NCI-H345 treated with DMSO at 0.1 percent for 48 hours (cell line): ENCODE results near the gene TRIL.

Experiments used
- DNase-seq: peaks from one replicate; lab custom pipeline; 2025; ENCODE audit not compliant: unreplicated experiment; lab: John Stamatoyannopoulos, UW

The TRIL gene, protein sequence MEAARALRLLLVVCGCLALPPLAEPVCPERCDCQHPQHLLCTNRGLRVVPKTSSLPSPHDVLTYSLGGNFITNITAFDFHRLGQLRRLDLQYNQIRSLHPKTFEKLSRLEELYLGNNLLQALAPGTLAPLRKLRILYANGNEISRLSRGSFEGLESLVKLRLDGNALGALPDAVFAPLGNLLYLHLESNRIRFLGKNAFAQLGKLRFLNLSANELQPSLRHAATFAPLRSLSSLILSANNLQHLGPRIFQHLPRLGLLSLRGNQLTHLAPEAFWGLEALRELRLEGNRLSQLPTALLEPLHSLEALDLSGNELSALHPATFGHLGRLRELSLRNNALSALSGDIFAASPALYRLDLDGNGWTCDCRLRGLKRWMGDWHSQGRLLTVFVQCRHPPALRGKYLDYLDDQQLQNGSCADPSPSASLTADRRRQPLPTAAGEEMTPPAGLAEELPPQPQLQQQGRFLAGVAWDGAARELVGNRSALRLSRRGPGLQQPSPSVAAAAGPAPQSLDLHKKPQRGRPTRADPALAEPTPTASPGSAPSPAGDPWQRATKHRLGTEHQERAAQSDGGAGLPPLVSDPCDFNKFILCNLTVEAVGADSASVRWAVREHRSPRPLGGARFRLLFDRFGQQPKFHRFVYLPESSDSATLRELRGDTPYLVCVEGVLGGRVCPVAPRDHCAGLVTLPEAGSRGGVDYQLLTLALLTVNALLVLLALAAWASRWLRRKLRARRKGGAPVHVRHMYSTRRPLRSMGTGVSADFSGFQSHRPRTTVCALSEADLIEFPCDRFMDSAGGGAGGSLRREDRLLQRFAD

DNA sequence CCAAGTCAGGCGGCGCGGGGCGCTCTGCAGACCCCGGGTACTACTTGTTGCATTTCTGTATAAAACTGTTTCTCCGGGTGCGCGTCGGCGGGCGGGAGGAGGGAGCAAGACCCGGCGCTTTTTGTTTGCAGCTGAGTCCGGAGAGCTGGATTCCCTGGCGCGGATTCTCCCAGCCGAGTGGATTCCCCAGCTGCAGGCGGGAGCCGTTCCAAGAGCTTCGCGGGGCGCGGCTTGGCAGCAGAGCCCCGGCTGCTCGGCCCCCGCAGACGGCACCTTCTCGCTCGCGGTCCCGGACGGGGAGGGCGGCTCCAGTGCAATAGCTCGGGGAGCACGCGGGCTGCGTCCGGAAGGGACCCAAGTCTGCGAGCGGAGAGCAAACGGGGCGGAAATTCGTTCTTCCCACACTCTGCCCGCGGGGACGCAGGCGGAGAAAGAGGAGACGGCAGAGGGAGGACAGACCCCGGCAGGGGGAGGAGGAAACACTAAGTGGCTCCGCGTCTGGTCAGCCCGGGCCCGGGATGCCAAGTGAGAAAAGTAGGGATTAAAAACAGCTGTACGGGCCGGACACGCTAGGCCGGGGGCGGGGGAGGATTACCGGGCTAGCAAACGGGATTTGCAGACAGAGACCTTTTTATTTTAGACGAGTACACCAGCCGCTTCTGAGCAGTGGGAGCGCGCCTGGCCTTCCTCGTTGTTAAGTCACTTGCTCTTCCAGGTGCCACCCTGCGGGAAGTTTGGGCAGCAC, at the start of gene TRIL:
TRIL (minus strand) TSS at position 96 of the 745 bp plus-strand sequence. CDS start 284 bp downstream, outside the sequence.
- no peak for DNase-seq

DNA sequence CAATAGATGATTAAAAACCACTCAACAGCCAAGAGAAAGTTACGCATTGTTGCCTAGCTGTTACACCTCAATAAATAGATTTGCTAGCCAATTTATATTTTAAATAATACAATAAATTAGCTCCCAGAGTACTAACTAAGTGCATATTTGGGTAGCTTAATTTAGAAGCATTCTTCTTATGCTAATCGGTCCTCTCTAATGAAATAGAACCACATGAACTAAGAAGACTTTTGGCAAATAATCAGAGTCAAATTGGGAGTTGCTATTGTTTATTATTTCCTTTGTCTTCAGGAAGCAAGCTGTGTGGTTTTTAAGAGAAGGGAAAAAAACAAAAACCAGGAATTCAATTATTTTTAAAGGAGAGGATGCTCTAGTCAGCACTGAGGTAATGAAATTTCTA, 49.0 kb upstream of the TRIL start:
- no peak for DNase-seq

DNA sequence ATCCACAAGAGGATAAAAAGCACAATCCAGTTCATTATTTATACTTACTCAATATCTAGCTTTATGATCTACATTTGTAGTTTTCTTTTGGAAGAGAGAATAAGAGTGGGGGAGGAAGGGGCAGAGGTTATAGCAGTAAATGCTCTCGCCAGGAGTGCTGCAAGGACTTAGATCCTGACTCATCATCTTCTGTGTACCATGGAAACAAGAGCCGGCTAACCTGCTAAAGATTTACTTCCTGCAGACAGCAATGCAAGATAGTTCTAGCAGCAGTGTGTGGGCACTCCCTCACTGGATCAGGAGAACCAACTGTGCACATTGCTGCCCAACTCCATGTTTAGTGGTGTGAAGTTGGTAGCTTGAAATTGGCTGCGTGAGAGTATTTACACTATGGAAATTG, 47.7 kb upstream of the TRIL start:
- DNase-seq = no peak

DNA sequence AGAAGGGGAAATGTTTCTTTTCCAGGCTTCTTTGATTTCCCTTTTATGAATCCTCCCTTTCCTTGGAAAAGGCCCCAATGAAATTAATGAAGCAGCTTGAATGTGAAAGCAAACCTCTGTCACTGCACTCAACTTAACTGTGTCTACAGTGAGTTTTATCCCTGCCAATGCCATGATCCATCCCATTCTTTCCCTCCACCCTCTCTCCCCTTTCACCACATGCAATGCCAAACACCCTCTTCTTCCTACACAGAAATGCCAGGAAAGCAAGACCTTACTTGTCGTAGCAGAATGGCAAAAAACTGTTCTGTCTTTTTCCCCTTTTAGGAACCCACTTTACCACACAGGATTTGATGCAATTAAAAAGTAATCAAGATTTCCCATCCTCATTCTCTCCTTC, 47.3 kb upstream of the TRIL start:
- no peak for DNase-seq

DNA sequence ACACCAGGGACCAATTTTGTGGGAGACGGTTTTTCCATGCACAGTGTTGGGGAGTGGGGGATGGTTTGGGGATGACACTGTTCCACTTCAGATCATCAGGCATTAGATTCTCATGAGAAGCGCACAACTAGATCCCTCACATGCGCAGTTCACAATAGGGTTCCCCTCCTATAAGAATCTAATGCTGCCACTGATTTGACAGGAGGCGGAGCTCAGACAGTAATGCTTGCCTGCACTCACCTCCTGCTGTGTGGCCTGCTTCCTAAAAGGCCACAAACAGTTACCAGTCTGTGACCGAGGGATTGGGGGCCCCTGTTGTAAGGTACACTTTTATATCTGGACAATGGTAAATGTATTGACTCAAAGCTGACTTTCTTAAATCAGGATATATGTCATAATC, 45.6 kb upstream of the TRIL start:
- no peak for DNase-seq

DNA sequence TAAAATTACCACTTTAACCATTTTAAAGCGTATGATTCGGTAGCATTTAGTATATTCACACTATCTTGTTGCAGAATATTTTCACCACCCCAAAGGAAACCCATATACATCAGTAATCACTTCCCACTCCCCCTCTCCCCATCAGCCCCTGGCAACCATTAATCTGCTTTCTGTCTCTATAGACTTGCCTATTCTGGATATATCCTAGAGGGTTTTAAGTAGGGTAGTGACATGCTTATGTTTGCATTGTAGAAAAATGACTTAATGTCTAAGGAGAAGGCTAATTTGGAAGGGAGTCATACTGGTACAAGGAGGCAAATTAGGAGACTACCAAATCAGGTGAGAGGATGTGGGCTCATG, 42.6 kb upstream of the TRIL start:
- DNase-seq = no peak

DNA sequence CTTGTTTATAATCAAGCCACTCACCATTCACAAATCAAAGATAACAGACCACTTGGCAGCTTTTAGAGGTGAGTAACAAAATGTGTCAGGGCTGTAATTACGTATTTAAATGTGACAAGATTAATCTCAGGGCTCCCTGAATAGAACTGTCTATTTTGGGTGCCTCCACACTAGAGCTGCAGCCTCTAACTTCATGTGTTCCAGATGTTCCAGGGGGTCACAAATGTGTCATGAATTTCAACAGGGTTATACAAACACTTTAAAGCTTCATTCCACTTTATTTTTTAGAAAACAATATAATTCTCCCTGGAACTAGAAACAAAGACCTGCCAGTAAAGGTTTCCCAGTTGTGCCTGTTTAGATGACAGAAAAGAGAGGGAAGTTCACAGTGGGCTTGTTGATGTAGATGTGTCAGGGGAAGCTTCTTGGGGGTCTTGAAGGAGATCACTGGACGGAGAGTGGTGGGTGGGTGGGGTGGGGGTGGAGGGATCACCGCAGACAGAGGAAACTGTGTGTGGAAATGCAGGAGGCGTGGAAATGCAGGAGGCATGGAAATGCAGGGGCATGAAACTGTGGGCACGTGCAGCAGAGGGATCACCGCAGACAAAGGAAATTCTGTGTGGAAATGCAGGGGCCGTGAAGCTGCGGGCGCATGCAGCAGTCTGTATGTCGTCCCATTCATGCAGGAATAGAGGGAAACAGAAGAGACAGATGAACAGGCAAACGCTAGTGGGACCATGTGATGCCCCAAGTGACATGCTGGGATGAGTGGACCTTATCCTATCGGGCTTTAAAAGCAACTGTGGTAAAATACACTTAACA, 42.0 kb upstream of the TRIL start:
- DNase-seq = no peak

DNA sequence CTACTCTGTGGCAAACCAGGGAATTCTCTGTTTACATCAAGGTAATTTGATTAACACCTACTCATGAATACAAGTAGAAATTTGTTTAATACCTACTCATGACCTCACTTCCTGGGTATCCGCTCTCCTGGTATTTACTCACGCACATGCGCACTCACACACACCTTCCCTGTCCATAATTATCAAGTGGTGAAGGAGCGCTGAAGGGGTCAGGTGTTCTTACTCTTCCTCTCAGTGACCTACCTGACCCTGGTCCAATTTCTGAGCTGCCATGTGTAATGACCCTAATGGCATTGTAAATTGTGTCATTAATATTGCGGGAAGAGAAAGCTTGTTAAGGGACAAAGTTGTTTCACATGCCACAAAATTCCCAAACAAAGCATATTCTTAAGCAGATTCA, 41.3 kb upstream of the TRIL start:
- no peak for DNase-seq

DNA sequence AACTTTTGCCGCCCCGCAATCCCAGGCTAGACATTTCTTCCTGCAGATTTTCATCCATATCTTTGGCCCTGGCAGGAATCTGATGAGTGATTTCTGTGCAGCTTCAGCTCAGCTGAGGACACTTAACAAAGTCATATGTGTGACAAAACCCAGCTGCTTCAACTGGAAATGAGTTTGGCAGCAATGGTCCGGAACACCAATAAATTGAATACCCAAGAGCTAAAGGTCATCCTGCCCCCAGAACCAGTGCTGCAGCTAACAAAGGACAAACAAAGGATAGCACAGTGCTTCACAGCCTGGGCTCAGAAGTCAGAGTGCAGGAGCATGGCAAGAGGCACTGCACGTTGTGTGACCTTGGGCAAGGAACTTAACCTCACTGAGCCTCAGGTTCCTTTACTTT, 40.0 kb upstream of the TRIL start:
- DNase-seq = no peak

DNA sequence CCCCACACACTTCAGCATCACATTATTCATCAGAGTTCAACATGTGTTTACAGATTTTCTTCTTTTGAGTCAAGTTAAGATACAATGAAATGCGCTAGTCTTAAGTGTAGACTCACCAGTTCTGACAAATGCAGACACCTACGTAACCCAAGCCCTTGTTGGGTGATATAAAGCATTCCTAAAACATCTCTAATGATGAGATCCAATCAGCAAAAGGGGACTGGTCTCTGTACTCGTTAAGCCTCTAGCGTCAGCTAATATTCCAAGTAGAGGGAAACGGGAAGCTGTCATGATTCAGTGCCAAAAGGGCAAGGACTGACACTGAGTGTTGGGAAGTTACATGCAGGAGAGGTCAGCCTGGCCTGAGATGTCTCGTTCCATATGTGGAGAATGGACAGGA, 38.7 kb upstream of the TRIL start:
- no peak for DNase-seq

DNA sequence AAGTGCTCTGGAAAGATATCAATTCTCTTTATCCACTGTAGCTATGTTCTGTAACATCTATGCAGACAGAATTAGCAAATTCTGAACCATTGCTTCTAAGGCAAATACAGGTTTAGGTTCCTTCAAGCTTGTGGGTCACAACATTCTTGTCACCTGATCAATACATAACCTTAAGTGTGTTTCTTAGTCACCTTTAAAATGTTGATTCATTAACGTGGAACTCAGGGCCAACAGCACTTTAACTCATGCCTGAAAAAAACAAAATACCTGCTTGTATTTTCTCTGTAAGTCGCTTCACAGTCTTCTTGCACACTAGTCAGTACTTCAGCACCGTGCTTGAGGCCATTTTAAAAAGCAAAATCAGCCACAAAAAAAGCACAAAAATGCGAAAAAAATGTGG, 35.2 kb upstream of the TRIL start:
- no peak for DNase-seq

DNA sequence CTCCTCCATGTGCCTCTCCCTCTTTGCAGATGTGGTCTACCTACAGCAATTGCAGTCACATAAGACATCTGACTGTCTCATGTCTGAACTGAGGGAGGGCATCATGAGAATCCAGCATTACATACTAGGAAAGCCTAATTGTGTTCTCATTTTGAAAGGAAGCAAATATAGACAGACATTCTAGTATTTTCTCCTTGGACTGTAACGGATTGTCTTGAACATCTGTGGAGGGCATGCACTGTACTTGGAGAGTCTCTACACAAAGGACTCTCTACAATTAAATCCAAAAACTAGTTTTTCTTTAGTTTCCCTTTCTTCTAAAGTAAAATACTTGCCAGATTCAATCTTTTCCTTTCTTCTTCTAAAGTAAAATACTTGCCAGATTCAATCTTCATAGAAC, 34.7 kb upstream of the TRIL start:
- DNase-seq = no peak

DNA sequence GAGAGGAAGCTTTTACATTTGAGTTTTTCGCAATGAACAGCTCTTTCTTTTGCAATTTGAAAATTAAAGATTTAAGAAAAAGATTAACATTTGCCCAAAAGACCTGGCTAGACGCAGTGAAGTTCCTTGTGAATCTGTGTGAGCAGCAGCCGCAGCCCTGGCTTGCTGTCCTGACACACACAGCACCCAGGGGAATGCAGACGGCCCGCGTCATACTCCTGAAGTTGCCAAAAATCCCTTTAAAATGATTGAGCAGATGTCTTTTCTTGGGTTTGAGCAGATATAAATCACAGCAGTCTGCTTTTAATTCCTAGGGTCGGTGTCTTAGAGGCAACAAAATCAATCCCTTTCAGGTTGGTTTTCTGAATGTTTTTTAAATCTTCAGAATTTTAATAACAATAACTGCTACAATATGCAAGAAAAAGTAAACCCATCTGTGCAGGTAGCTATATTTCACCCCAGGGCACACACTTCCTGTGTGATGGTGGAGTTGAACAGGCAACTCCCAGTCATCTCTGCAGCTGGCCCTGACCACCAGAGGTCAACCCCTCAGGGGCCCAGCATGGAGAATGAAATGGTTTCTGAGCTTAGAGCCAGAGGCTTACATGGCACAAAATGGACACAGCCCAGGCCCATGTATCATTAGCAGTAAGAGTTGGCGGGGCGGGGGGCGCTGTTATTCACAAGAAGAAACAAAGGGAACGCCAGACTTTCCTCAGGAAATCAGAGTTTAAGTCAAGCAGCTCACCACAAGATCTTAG, 32.2 kb upstream of the TRIL start:
- DNase-seq = no peak

DNA sequence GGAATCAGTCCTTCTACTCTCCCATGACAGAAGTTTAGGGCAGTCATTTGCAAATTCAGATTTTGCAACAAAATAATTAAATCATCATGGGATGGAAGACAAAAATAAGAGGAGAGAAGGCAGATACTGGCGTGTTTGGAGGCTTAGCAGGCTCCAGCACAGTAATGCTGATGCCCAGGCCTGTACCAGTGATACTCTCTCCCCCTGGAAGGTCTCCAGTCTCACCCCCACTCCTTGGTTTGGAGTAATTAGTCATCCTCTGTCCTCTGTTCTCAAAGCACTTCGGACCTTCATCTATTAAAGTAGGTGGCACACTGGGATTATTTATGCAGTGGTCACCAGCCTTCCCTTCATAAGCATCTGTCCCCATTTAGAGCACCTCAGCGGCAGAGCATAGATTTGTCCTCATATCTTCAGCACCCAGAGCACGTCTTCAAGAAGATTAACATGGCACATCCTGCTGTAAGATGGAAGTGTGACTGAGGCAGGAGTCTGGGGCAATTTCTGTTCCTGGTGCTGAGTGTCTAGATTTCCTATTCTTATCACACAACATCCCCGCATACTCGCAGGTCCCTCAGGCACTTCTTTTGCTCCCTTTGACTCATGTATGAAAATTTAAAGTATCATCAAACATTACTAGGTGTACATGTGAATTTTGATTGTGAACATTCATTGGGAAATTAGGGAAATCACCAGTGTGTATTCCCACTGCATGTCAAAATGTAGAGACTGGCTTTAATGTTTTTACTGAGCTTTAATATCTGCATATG, 31.3 kb upstream of the TRIL start:
- DNase-seq = no peak

DNA sequence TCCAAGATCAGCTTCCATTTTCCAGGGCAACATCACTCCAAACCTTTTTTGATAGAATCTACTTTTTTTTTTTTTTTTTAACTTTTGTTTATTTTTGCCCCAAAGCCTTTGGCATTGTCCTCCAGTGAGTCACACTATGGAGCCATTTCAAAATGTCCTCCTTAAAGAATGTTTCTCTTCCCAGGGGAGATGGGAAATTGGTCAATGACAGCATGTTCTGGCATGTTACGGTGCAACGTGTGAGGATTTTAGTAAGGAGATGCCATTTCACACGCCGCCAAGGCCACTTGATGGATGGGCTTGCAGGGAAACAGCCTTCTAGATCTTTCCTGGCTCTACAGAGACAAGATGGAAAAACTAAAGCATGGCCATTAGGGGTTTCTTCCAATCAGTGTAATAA, 30.7 kb upstream of the TRIL start:
- DNase-seq = no peak

DNA sequence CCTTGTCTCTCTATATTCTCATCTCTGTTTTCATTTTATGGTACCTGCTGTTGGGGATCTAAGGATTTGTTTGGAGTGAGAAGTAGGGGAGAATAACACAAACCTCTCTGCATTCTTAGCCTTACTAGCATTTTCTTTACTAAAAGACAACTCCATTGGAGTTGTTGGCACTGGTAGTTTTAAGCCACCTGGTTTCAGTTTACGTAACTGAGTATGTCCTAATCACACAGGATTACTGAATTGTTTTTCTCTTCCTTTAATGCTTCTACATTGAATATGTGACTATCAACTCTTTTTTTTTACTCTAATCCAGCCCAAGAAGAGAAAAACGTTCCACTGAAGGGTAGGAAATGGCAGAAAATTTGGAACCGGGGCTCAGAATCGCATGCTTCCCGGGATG, 30.0 kb upstream of the TRIL start:
- no peak for DNase-seq

DNA sequence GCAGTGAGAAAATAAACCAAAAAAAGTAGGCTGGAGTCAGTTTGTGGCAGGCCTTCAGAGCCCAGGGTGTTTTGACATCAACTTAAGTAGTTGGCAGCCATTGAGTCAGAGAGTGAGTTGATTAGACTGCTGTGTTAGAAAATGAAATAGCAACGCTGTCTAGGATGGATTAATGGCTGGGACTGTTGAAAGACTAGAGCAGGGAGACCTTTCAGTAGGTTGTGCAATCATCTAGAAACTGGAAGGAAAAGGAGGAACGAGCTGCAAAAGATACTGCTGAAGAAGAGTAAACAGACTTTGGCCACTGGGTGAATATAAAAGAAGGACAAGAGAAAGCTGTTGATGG, 28.6 kb upstream of the TRIL start:
- DNase-seq = no peak

DNA sequence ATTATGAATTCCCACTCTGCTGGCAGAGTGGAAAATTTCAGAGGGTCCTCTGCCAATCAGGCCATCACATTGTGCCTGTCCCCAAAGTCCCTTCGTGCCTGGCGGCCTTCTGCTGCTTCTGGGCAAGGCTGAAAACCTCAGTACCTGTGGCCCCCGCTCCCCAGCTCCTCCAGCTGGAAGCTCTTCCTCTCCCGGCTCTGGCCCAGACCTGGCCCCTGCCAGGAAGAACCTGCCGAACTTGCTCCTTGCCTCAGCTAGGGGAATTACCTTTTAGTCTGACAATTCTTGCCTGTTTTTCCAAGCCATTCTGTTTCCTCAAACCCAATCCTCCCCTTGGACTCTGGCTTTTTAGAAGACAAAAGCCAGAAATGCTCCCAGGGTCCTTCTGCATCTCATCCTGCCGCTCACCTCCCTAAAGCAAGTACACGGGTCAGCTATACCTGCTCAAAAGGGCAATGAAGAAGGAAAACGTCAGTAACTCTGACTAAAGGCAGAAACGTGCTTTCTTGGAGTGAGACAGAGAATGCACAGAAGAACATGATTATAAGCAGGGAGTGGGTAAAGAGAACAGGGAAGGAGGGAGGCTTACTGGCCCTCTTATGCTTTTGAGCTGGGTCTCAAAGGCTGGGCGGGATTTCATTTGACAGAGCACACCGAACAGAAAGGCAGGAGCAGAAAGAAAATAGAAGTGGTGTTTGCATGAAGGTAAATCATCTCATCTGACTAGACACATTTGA, 28.1 kb upstream of the TRIL start:
- DNase-seq = no peak

DNA sequence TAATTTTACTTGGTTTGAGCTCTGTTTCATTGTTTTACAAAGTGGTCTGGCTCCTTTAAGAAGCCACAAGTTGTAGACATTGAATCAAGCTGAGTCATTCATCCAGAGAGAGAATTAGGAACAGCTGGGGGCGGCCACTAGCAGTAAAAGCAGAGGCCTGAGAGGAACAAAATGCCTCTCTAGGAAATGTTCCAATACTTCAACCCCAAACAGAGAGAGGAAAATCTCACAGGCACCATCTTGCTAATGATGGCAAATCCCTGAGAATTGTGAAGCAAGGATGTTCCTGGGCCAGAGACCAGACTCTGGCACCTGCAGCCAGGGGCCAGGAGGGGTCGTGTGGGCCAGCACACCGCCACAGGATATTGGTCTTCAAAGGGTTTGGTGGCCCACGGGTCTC, 26.5 kb upstream of the TRIL start:
- no peak for DNase-seq
